Prostate gland (tissue), 2 donors: Measurements from ENCODE around the gene MKRN2.

ENCODE experiments used
- POLR2AphosphoS5 ChIP-seq: sonication (generic); formaldehyde crosslinking; IDR thresholded peaks from one replicate; pipeline ENCODE4 v1.6.1; 2017; ENCODE audit warnings: antibody characterized with exemption
- TF ChIP-seq, protein P1 (sequence below), 4 experiments: fragments of 200-600 bp in 2 of 4; fragments of 450-650 bp in 2 of 4; sonication (generic) in 2 of 4; IDR thresholded peaks; 1 replicate in 3 of 4; 2 replicates in 1 of 4; pipeline ENCODE4 v1.5.1; 2016 to 2019; ENCODE audit warnings: antibody characterized with exemption in 4 of 4, mild to moderate bottlenecking in 2 of 4, moderate library complexity in 2 of 4

DNA sequence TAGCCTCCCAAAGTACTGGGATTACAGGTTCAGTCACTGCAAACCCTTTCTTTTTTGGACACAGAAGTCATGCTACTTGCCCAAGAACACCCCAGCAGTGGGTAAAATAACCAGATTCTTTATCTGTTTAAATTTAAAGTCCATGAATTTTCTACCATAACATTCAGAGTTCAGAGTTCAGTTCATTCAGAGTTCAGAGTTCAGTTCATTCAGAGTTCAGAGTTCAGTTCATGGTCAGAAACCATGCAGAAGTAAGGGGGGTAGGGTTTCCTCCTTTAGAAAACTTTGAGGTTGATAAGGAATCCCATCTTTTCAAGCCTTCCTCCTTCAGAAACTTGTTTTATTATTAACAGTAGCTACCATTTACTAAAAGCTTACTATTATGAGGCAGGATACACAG is 63.8 kb downstream of the MKRN2 start:
- TF ChIP-seq, protein P1, sequence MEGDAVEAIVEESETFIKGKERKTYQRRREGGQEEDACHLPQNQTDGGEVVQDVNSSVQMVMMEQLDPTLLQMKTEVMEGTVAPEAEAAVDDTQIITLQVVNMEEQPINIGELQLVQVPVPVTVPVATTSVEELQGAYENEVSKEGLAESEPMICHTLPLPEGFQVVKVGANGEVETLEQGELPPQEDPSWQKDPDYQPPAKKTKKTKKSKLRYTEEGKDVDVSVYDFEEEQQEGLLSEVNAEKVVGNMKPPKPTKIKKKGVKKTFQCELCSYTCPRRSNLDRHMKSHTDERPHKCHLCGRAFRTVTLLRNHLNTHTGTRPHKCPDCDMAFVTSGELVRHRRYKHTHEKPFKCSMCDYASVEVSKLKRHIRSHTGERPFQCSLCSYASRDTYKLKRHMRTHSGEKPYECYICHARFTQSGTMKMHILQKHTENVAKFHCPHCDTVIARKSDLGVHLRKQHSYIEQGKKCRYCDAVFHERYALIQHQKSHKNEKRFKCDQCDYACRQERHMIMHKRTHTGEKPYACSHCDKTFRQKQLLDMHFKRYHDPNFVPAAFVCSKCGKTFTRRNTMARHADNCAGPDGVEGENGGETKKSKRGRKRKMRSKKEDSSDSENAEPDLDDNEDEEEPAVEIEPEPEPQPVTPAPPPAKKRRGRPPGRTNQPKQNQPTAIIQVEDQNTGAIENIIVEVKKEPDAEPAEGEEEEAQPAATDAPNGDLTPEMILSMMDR (IDR thresholded peaks at IDR 0.05) = no peak
- no peak for TF ChIP-seq POLR2AphosphoS5
